ENCODE results near the gene BLVRA. TPM values are rescaled to one million over a fixed set of nuclear protein-coding genes. Genes with fewer than 3 reads are reported as not detected.
"Not testable (repeated sequence)": the region's sequence is repeated elsewhere in the genome, so short reads cannot be mapped to it uniquely, and the experiment has no call there.

BLVRA gene, protein sequence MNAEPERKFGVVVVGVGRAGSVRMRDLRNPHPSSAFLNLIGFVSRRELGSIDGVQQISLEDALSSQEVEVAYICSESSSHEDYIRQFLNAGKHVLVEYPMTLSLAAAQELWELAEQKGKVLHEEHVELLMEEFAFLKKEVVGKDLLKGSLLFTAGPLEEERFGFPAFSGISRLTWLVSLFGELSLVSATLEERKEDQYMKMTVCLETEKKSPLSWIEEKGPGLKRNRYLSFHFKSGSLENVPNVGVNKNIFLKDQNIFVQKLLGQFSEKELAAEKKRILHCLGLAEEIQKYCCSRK
- 82.4 TPM for total RNA-seq
- long read RNA-seq, transcript BLVRA-202 (9 exons, 1,161 nt) = minor isoform, 15 of 213 reads
- long read RNA-seq, transcript BLVRA-201 (8 exons, 1,071 nt) = major isoform, 178 of 213 reads
- long read RNA-seq, partial matches to known transcripts = 11 of 213 reads
- long read RNA-seq, other reads (novel, unspliced or antisense) = 9 of 213 reads

DNA sequence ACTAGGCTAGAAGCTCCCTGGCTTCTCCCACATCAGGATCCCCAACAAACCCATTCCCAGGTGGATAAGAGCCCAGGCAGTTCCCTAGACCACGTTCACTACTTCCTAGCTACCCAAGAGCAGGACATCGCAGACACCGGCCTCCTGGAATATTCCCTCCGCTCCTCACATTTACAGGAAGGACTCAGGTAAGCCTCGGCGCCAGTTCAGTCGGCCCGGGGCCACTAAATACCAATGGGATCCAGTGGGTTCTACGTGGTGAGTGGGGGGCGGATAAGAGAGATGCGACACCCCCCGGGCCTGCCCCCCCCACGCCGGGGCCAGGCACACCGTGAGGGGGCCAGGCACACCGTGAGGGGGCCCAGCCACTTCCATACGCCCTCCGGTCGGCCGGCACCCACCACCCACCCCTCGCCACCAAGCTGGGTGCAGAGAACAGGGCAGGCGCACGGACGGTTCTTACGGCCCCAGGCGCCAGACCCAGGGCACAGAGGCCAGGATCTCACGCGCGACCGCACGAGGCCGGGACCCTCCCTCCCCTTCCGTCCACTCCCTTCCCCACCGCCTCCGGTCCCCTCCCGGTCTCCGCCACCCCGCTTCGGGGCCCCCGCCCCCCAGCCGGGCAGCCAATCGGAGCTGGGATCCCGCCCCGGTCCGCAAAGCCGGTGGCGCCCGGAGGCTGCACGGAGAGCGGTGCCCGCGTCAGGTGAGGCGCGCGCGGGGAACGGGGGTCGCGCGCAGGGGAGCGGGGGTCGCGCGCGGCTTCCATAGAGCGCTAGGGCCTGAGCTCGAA, at the start of gene BLVRA:
Gene BLVRA, plus strand, starts transcription at position 652 of the 793 bp plus-strand sequence. CDS start 12,479 bp downstream, outside the sequence.
- DNase-seq (ENCODE audit: low spot score) = peak; percentile 93

DNA sequence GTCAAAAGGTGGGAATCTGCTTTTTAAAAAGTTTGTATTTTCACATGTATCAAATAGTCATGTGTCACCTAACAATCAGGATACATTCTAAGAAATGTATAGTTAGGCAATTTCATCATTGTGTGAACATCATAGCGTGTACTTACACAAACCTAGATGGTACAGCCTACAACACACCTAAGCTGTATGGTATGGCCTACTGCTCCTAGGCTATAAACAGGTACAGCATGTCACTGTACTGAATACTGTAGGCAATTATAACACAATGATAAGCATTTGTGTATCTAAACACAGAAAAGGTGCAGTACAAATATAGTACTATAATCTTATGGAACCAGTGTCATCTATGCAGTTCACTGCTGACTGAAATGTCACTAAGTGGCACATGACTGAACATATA, 47.0 kb upstream of the BLVRA start:
- no peak for DNase-seq (ENCODE audit: low spot score)

DNA sequence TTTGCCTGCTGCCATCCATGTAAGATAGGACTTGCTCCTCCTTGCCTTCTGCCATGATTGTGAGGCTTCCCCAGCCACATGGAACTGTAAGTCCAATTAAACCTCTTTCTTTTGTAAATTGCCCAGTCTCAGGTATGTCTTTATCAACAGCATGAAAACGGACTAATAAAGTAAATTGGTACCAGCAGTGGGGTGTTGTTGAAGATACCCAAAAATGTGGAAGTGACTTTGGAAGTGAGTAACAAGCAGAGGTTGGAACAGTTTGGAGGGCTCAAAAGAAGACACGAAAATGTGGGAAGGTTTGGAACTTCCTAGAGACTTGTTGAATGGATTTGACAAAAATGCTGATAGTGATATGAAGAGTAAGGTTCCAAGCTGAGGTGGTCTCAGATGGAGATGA, 42.5 kb upstream of the BLVRA start:
- DNase-seq (ENCODE audit: low spot score) = not testable (repeated sequence)

DNA sequence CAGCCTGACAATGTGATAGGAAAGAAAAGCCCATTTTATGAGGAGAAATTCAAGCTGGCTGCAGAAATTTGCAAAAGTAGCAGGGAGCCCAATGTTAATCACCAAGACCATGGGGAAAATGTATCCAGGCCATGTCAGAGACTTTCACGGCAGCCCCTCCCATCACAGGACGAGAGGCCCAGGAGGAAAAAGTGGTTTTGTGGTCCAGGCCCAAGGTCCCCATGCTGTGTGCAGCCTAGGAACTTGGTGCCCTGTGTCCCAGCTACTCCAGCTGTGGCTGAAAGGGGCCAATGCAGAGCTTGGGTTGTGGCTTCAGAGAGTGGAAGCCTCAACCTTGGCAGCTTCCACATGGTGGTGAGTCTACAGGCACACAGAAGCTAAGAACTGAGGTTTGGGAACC, 41.9 kb upstream of the BLVRA start:
- no peak for DNase-seq (ENCODE audit: low spot score)

DNA sequence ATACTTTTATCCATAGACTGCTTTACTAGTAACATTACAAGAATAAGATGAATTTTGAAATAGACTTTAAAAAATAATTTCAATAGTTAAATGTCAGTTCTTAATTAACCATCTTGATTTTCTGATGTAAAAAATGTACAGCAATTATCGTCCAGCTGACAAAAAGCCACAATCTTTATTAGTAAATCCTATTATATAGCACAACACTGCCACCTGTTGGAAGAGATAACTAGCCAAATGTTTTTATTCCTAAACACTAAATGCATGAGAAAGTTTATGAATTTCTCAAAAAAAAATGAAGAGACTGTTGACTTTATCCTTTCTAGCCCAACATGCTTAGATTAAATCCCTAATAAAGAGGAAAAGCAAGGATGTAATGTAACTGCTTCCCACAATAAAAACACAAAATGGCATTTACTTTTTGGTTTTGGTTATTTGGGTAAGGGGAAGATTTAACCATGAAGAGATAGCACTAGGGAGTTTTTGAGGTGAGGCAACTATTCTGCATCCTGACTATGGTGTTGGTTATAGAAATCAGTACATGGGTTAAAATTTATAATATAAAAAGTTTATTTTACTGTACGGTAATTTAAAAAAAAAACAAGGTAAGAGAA, 37.2 kb upstream of the BLVRA start:
- no peak for DNase-seq (ENCODE audit: low spot score)

DNA sequence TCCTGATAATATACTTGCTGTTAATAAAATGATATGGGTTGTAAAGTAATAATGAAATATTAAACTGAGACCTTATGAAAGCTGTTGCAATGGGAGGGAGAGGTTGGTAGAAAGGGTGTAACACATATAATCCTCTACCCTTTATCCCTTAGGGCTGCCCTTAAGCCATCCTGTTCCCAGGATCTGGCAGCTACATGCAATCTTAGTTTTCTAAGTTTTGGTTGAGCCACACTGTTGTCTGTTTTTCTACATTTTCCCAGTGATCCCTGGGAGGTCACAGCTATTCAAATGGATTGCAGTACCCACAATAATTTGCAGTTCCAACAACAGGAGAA, 35.5 kb upstream of the BLVRA start:
- DNase-seq (ENCODE audit: low spot score) = no peak

DNA sequence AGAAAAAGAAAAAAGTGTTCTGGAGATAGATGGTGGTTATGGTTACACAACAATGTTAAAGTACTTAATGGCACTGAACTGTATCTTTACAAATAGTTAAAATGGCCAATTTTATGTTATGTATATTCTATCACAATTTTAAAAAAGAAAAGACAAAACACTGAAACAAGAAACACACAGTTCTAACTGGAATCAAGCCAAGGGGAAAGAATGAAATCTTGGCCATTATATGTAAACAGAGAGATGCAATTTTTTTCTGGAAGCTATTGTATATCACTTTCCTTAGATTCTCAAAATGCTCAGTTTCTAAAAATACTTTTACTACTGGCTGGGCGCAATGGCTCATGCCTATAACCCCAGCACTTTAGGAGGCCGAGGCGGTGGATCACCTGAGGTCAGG, 33.2 kb upstream of the BLVRA start:
- no peak for DNase-seq (ENCODE audit: low spot score)

DNA sequence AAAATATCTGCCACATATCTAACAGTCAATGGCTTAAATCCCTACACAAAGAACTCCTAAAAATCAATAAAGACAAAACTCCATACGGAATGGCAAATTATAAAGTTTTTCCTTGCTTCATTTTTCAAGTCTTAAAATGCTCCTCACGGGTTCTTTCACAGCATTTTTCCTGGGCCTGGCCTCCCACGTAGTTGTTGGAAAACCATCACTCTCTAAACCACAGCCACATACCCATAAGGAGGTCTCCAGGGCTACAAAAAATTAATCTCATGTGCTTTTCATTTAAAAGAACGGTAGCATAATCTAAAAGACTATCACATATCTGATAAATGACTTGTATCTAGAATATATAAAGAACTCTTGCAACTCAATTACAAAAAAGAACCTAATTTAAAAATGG, 32.0 kb upstream of the BLVRA start:
- DNase-seq (ENCODE audit: low spot score) = no peak

DNA sequence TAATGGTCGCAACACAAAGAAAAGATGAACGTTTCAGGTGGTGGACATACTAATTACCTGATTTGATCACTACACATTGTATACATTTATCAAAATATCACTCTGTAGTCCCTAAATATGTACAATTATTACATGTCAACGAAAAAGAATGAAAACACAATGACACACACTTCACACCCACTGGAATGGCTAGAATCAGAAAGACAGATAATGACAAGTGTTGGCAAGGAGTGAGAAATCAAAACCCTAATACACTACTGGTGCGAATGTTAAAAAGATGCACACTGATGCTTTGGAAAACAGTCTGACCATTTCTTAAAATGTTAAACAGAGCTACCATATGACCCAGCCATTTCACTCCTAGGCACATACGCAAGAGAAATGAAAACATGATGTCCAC, 31.5 kb upstream of the BLVRA start:
- DNase-seq (ENCODE audit: low spot score) = no peak

DNA sequence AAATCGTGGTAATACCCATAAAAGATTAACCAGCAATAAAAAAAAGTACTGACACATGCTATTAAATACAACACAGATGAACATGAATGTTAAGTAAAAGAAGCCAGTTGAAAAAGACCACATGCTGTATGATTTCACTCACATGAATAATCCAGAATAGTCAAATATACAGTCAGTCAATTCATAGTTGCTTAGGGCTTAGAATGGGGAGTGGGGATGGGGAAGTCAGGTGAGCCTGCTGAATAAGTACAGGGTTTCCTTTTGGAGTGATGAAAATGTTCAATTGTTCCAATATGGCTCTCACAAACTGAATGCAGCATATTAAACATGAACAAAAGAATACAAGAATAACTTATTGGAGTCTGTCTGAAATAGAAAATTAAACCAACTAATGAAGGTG, 31.0 kb upstream of the BLVRA start:
- no peak for DNase-seq (ENCODE audit: low spot score)

DNA sequence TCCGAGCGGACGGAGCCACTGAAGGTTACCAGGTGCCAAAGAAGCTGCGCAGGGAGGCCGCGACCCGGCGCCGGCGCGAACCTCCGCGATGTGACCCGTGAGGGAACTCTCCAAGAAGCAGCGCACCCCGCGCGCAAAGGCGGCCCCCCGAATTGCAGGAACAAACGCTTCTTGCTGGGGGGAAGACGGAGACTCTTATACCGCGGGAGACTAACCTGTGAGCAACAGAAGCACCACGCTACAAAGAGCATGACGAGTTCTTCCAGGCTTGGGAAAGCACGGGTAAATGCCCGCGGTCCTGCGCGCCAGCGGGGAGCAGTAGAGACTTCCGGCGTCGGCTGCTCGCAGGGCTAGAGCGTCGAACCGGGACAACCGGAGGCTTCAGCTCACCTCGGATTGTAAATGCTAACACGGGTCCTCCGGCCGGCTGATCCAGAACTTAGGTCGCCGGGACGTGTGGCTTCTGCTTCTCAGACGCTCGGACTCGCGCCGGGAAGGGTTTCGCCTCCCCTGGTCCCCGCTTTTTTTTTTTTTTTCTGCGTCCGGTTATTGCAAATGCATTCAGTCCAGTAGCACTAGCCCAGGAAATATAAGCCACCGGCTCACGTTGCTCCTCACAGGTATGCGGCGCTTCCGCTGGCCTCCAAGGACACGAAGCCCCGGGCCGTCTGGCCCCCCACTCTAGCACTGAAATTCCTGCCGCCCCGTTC, 29.1 kb upstream of the BLVRA start, which contains the start of gene COA1:
Gene COA1, minus strand, starts transcription at position 310 of the 710 bp plus-strand sequence. CDS start 80,909 bp downstream, outside the sequence.
- peak; percentile 92 for DNase-seq (ENCODE audit: low spot score)

DNA sequence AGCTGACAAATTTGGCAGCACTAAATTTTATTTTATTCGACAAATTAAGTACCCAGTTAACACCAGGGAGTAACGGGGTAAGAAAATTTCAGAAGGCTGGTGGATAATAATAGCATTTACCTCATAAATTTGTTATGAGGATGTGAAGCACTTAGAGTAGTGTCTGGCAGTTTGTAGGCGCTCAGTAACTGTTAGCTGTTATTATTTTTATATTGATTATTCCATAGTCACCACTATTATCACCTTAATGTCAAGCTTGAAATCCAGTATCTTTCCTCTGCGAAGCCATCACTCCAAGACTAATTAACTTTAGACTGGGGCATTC, 28.6 kb upstream of the BLVRA start:
- no peak for DNase-seq (ENCODE audit: low spot score)

DNA sequence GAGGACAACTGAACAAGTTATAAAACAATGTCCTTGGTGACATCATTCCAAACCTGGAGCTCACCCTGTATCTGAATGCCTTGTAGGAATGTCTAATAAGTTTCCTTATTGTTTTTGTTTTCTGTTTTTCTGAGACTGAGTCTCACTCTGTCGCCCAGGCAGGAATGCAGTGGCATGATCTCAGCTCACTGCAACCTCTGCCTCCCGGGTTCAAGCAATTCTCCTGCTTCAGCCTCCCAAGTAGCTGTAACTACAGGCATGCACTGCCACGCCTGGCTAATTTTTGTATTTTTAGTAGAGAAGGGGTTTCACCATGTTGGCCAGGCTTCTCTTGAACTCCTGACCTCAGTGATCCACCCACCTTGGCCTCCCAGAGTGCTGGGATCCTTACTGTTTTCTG, 27.0 kb upstream of the BLVRA start:
- not testable (repeated sequence) for DNase-seq (ENCODE audit: low spot score)

DNA sequence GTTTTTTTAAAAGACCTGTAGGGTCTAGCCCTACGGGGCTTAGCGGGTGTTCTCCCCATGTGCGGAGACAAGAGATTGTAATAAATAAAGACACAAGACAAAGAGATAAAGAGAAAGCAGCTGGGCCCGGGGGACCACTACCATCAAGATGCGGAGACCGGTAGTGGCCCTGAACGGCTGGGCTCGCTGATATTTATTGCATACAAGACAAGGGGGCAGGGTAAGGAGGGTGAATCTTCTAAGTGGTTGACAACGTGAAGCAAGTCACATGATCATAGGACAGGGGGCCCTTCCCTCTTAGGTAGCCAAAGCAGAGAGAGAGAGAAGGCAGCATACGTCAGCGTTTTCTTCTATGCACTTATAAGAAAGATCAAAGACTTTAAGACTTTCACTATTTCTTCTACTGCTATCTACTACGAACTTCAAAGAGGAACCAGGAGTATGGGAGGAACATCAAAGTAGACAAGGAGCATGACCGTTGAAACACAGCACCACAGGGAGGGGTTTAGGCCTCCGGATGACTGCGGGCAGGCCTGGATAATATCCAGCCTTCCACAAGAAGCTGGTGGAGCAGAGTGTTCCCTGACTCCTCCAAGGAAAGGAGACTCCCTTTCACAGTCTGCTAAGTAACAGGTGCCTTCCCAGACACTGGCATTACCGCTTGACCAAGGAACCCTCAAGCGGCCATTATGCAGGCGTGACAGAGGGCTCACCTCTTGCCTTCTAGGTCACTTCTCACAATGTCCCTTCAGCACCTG, 23.7 kb upstream of the BLVRA start:
- not testable (repeated sequence) for DNase-seq (ENCODE audit: low spot score)

DNA sequence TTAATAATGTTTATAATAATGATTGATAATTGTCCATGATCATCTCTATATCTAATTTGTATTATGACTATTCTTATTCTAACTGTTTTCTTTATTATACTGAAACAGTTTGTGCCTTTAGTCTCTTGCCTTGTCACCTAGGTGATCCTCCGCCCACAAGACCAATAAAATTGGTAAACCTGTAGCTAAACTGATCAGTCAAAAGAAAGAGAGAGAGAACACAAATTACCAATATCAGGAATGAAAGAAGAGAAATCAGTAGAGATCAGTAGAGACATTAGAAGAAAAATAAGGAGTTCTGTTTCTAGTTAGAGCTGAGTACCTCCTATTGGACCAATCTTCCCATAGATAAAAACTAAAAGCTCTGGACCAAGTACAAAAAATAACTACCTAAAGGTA, 23.1 kb upstream of the BLVRA start:
- DNase-seq (ENCODE audit: low spot score) = no peak

DNA sequence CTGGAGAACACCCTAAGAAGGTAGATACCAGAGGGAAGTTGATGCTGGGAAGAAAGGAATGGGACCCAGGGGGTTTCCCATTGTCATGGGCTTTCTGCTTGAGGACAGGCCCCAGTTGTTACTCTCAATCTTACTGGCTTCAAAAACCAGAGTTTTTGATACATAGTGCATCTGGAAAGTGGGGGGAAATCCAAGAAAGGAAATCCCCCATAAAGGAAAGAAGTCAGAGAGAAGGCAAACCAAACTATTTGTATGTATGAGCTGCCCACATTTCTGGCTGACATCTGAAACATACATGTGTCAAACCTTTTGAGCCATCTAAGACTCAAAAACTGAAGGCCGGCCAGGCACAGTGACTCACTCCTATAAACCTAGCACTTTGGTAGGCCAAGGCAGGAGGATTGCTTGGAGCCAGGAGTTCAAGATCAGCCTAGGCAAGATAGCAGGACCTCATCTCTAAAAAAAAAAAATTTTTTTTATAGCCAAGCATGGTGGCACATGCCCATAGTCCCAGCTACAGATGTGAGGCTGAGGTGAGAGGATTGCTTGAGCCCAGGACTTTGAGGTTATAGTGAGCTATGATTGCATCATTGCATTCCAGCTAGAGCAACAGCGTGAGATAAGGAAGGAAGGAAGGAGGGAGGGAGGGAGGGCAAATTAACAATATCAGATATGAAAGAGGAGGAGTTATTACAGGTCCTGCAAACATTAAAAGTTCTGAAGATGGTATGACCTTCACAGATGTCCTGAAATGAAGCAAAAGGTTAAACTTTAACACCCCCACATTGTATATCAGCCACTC, 22.5 kb upstream of the BLVRA start:
- DNase-seq (ENCODE audit: low spot score) = no peak

DNA sequence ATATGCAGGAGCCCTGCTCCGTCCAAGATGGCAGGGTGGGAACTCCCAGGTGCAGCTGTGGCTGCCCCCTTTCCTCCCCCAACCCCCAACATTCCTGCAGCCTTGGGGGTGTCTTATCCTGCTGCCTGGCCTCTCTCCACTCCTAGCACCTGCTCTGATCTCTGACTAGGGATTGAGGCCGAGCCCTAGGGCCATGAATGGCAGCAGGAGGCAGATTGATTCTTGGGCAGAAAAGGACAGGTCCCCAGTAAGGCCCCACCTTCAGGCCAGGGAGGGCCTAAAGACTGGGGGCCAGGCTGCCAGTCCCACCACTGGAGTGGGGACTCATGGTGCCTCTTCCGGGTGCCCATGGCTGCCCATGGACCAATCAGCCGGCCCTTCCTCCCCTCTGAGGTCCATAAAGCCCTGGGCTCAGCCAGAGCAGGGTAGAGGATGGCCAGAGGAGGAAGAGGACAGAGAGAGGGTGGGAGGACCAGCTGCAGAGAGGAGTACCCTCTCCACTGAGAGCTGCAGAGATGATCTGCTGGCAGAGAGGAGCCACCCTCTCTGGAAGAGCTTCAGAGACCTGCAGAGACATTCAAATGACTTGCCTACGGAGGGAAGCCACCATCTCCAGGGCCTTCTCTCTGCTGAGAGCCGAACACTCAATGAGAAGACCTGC, 20.9 kb upstream of the BLVRA start:
- DNase-seq (ENCODE audit: low spot score) = no peak

DNA sequence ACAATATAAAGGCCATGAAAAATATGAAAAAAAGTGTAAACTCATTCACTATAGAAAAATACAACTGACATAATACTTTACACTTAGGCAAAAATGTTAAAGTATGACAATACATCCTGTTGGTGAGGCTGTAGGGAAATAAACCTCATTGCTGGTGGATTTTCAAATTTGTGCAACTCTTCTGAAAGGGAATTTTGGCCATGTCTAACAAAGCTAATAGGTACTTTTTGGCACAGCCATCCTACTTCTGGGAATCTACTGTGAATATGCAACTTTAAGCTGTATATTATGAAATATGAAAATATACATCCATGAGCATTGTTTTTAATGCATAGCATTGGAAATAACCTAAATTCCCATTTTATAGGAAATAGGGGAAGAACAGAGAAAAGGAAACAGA, 15.8 kb upstream of the BLVRA start:
- no peak for DNase-seq (ENCODE audit: low spot score)
